ENCODE data around the gene JPH2. TPM values are rescaled to one million over a fixed set of nuclear protein-coding genes. Genes with fewer than 3 reads are reported as not detected.

JPH2 gene
- total RNA-seq, 6 donors from 2014 or later: 3.5 to 9.2 (median 5.0) TPM

GRCh38 chr20:44209686-44210405, 22.9 kb upstream of the JPH2 start:
- Histone ChIP-seq H3K9me3 (no peaks in the 10 kb centered on the region), H3K27ac (peak overlapping the region; percentile 94 to 99 (median 95)), H3K36me3 (peaks cover 0 to 19% (median 7%) of the 10 kb centered on the region in 4 donors), H3K4me3 (peak overlapping the region; percentile 64 to 98 (median 81)), H3K4me1 (peaks cover 34 to 45% (median 39%) of the 10 kb centered on the region in 4 donors), H3K27me3 (no peaks in the 10 kb centered on the region)
- 1% methylated on average over 31 of the region's 31 CpGs for WGBS, 2 donors
- TF ChIP-seq EP300 (IDR thresholded peaks at IDR 0.05) (no peak), POLR2A (IDR thresholded peaks at IDR 0.05) (no peak), POLR2AphosphoS5 (IDR thresholded peaks at IDR 0.05) (no peak), CTCF (IDR thresholded peaks at IDR 0.05) (no peak)
- peak in 1 of 2 donors; percentile 27 for DNase-seq
- peak; percentile 7 to 25 for ATAC-seq (ENCODE audit: low FRiP score in 2 of 2)

- TF ChIP-seq CTCF (IDR thresholded peaks at IDR 0.05): no peak
- TF ChIP-seq POLR2A (IDR thresholded peaks at IDR 0.05): no peak
- no peak for TF ChIP-seq EP300 (IDR thresholded peaks at IDR 0.05)
- no peak for TF ChIP-seq POLR2AphosphoS5 (IDR thresholded peaks at IDR 0.05)
- Histone ChIP-seq H3K27me3 (no peaks in the 10 kb centered on the region), H3K4me1 (peaks cover 41 to 56% (median 49%) of the 10 kb centered on the region in 4 donors), H3K36me3 (peaks cover 0 to 24% (median 8%) of the 10 kb centered on the region in 4 donors), H3K9me3 (no peaks in the 10 kb centered on the region), H3K4me3 (peak overlapping the region in 3 of 4 donors; percentile 76 to 98 (median 86)), H3K27ac (peak overlapping the region in 1 of 4 donors; percentile 19)
- DNase-seq (no peak), ATAC-seq (ENCODE audit: low FRiP score in 2 of 2) (no peak)
- 25 to 35% methylated on average over 7 of the region's 7 CpGs for WGBS, 2 donors
Observed at GRCh38 chr20:44208770-44209169, 21.8 kb upstream of the JPH2 start.

- H3K4me1 ChIP-seq: peaks cover 42 to 57% (median 52%) of the 10 kb centered on the region in 4 donors
Observed at GRCh38 chr20:44208165-44208564, 21.2 kb upstream of the JPH2 start.

GRCh38 chr20:44207126-44207723, 20.2 kb upstream of the JPH2 start:
- Histone ChIP-seq H3K27me3 (no peaks in the 10 kb centered on the region), H3K4me3 (no peak overlapping the region), H3K36me3 (peaks cover 0 to 32% (median 9%) of the 10 kb centered on the region in 4 donors), H3K9me3 (no peaks in the 10 kb centered on the region), H3K27ac (no peak overlapping the region), H3K4me1 (peaks cover 42 to 56% (median 49%) of the 10 kb centered on the region in 4 donors)
- WGBS, 2 donors: 40 to 42% methylated on average over 3 of the region's 3 CpGs
- TF ChIP-seq EP300 (IDR thresholded peaks at IDR 0.05) (no peak), POLR2AphosphoS5 (IDR thresholded peaks at IDR 0.05) (no peak), POLR2A (IDR thresholded peaks at IDR 0.05) (no peak), CTCF (IDR thresholded peaks at IDR 0.05) (no peak)
- ATAC-seq (ENCODE audit: low FRiP score in 2 of 2) (no peak), DNase-seq (no peak)

More at GRCh38 chr20:44208165-44208564, 21.2 kb upstream of the JPH2 start:
- peak overlapping the region in 1 of 4 donors; percentile 76 for H3K4me3 ChIP-seq
- no peak overlapping the region for H3K27ac ChIP-seq
- no peaks in the 10 kb centered on the region for H3K9me3 ChIP-seq
- TF ChIP-seq CTCF (IDR thresholded peaks at IDR 0.05): no peak
- TF ChIP-seq EP300 (IDR thresholded peaks at IDR 0.05): no peak
- no peak for TF ChIP-seq POLR2A (IDR thresholded peaks at IDR 0.05)
- TF ChIP-seq POLR2AphosphoS5 (IDR thresholded peaks at IDR 0.05): no peak
- WGBS, 2 donors: 56 to 67% methylated on average over 7 of the region's 7 CpGs
- peaks cover 0 to 24% (median 8%) of the 10 kb centered on the region in 4 donors for H3K36me3 ChIP-seq
- H3K27me3 ChIP-seq: no peaks in the 10 kb centered on the region
- ATAC-seq (ENCODE audit: low FRiP score in 2 of 2) (no peak), DNase-seq (no peak)
